ENCODE measurements around the gene KAZN.

Gene KAZN

DNA sequence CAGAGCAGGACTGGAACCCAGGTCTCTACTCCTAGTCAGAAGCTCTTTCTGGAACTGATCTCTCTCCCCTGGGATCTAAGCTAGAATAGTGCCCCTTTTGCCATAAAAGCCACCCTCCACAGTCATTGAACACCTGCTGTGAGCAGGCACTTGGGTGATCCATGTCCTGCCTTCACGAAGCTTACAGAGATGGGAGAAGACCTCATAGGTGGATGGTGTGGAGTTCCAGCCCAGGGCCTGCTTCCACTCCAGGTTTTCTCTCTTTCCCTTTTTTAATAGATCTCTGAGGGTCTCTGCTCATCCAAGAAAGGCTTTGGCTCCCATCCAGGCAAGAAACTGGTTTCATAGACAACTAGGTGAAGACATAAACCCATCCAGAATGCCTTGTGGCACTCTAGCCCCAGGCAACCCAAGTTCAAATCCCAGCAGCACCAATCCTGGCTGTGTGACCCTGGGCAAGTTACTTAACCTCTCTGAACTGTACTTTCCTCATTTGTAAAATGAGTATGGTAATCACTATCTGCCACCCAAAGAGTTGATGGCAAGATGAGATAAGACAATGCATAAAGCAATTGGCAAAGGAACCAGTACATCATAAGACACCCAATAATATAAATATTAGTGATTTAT is 508.7 kb downstream of the KAZN start:
- no peak overlapping the region for H3K4me2 ChIP-seq (ENCODE audit: low read length)
- H3K9me2 ChIP-seq (ENCODE audit: low read depth, low read length), result no peaks in the 10 kb centered on the region
- H3K9ac ChIP-seq (ENCODE audit: low read length), result no peak overlapping the region
- no peaks in the 10 kb centered on the region for H3K36me3 ChIP-seq (ENCODE audit: insufficient read depth, low read length)
- no peaks in the 10 kb centered on the region for H3K27me3 ChIP-seq (ENCODE audit: insufficient read depth, low read length)
- no peaks in the 10 kb centered on the region for H3K4me1 ChIP-seq (ENCODE audit: insufficient read depth, low read length, severe bottlenecking)
- no peak overlapping the region for H2AFZ ChIP-seq (ENCODE audit: low read length)
- no peaks in the 10 kb centered on the region for H3K79me2 ChIP-seq (ENCODE audit: insufficient read depth, low read length)
- H4K20me1 ChIP-seq (ENCODE audit: insufficient read depth, low read length), result no peaks in the 10 kb centered on the region
- no peaks in the 10 kb centered on the region for H3F3A ChIP-seq (ENCODE audit: insufficient read depth, low read length)
- no peak overlapping the region for H3K4me3 ChIP-seq (ENCODE audit: low read depth, low read length, poor library complexity, severe bottlenecking)
- H3K27ac ChIP-seq (ENCODE audit: low read depth, low read length, poor library complexity, severe bottlenecking), result no peak overlapping the region
- no peaks in the 10 kb centered on the region for H3K9me3 ChIP-seq (ENCODE audit: low read length)
- no peak for TF ChIP-seq EZH2 (IDR thresholded peaks at IDR 0.05; ENCODE audit: borderline replicate concordance, low read length)
- TF ChIP-seq, protein P1, sequence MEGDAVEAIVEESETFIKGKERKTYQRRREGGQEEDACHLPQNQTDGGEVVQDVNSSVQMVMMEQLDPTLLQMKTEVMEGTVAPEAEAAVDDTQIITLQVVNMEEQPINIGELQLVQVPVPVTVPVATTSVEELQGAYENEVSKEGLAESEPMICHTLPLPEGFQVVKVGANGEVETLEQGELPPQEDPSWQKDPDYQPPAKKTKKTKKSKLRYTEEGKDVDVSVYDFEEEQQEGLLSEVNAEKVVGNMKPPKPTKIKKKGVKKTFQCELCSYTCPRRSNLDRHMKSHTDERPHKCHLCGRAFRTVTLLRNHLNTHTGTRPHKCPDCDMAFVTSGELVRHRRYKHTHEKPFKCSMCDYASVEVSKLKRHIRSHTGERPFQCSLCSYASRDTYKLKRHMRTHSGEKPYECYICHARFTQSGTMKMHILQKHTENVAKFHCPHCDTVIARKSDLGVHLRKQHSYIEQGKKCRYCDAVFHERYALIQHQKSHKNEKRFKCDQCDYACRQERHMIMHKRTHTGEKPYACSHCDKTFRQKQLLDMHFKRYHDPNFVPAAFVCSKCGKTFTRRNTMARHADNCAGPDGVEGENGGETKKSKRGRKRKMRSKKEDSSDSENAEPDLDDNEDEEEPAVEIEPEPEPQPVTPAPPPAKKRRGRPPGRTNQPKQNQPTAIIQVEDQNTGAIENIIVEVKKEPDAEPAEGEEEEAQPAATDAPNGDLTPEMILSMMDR (IDR thresholded peaks at IDR 0.05; ENCODE audit: low read length), result no peak

- no peaks in the 10 kb centered on the region for H3K9me2 ChIP-seq (ENCODE audit: low read depth, low read length)
- H3K36me3 ChIP-seq (ENCODE audit: insufficient read depth, low read length), result no peaks in the 10 kb centered on the region
- H3F3A ChIP-seq (ENCODE audit: insufficient read depth, low read length), result no peaks in the 10 kb centered on the region
- H3K4me1 ChIP-seq (ENCODE audit: insufficient read depth, low read length, severe bottlenecking), result no peaks in the 10 kb centered on the region
- TF ChIP-seq, protein P1 (IDR thresholded peaks at IDR 0.05; ENCODE audit: low read length), result no peak
- no peak for TF ChIP-seq EZH2 (IDR thresholded peaks at IDR 0.05; ENCODE audit: borderline replicate concordance, low read length)
- H3K9me3 ChIP-seq (ENCODE audit: low read length), result no peaks in the 10 kb centered on the region
- H3K4me3 ChIP-seq (ENCODE audit: low read depth, low read length, poor library complexity, severe bottlenecking), result no peak overlapping the region
- H4K20me1 ChIP-seq (ENCODE audit: insufficient read depth, low read length), result no peaks in the 10 kb centered on the region
- no peak overlapping the region for H2AFZ ChIP-seq (ENCODE audit: low read length)
- no peak overlapping the region for H3K27ac ChIP-seq (ENCODE audit: low read depth, low read length, poor library complexity, severe bottlenecking)
- no peaks in the 10 kb centered on the region for H3K79me2 ChIP-seq (ENCODE audit: insufficient read depth, low read length)
- no peak overlapping the region for H3K9ac ChIP-seq (ENCODE audit: low read length)
- no peaks in the 10 kb centered on the region for H3K27me3 ChIP-seq (ENCODE audit: insufficient read depth, low read length)
- H3K4me2 ChIP-seq (ENCODE audit: low read length), result no peak overlapping the region
Measured at GRCh38 chr1:15107911-15108310, 509.4 kb downstream of the KAZN start.

- no peaks in the 10 kb centered on the region for H3K27me3 ChIP-seq (ENCODE audit: insufficient read depth, low read length)
- no peaks in the 10 kb centered on the region for H4K20me1 ChIP-seq (ENCODE audit: insufficient read depth, low read length)
- H2AFZ ChIP-seq (ENCODE audit: low read length), result no peak overlapping the region
- no peak overlapping the region for H3K4me2 ChIP-seq (ENCODE audit: low read length)
- TF ChIP-seq, protein P1 (IDR thresholded peaks at IDR 0.05; ENCODE audit: low read length), result no peak
- TF ChIP-seq EZH2 (IDR thresholded peaks at IDR 0.05; ENCODE audit: borderline replicate concordance, low read length), result no peak
- H3K36me3 ChIP-seq (ENCODE audit: insufficient read depth, low read length), result no peaks in the 10 kb centered on the region
- no peak overlapping the region for H3K27ac ChIP-seq (ENCODE audit: low read depth, low read length, poor library complexity, severe bottlenecking)
- H3K79me2 ChIP-seq (ENCODE audit: insufficient read depth, low read length), result no peaks in the 10 kb centered on the region
- no peaks in the 10 kb centered on the region for H3K9me3 ChIP-seq (ENCODE audit: low read length)
- no peak overlapping the region for H3K4me3 ChIP-seq (ENCODE audit: low read depth, low read length, poor library complexity, severe bottlenecking)
- no peak overlapping the region for H3K9ac ChIP-seq (ENCODE audit: low read length)
- H3F3A ChIP-seq (ENCODE audit: insufficient read depth, low read length), result no peaks in the 10 kb centered on the region
- no peaks in the 10 kb centered on the region for H3K4me1 ChIP-seq (ENCODE audit: insufficient read depth, low read length, severe bottlenecking)
- H3K9me2 ChIP-seq (ENCODE audit: low read depth, low read length), result no peaks in the 10 kb centered on the region
Measured at GRCh38 chr1:15110128-15110866, 511.8 kb downstream of the KAZN start.
